T1000 (cell line): ENCODE results near the gene FHIT.
"Not testable (repeated sequence)": the region's sequence is repeated elsewhere in the genome, so short reads cannot be mapped to it uniquely, and the experiment has no call there.

ENCODE experiments used
- DNase-seq: peaks from one replicate; lab custom pipeline; 2025; ENCODE audit warnings: mixed read lengths; lab: John Stamatoyannopoulos, UW

FHIT gene

DNA sequence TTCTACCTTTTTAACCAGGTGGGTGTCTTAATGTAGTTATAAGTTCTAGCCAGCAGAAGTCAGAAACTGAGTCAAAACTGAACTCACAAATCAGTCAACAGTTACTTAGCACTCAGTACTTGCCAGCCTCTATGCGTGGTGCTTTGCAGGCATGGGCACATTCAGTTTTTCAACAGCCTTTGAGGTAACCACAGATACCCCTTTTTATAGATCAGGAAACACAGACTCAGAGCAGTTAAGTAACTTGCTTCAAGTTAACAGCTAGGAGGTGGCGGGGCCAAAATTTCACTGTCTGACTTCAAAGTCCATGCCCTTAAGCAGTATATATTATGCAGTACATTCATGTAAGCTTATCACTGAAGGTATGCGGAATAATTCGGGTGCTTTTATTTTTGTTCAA, 139.4 kb downstream of the FHIT start:
- no peak for DNase-seq

DNA sequence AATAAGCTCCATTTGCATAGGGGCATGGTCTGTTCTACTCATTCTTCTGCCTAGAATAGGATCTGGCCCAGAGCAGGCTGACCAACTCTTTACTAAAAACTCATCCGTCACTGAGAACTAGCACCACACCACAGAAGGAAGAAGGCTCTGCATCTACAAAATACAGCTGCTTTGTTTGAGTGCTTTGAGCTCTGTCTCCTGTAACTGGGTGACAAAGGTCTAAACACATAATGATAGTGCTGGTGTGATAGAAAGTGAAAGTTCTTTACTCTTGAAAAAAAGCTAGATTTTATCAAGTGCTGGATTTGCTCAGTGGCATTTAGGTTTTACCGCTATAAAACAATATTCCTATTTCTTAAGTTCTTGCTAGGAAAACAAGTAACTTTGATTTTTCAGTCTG, 140.7 kb downstream of the FHIT start:
- DNase-seq, result no peak

- no peak for DNase-seq
Measured at GRCh38 chr3:61108247-61109019, 142.8 kb downstream of the FHIT start.

DNA sequence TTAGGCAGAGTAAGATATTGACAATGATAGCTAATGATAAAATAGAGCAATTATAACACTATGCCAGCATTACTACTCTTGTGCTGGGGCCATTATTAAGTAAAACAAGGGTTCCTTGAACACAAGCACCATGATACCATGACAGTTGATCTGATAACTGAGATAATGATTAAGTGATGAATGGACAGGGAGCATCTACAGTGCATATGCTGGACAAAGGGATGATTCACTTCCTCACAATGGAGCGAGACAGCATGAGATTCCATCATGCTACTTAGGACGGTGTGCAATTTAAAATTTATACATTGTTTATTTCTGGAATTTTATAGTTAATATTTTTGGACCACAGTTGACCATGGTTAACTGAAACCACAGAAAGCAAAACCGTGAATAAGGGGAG, 156.6 kb downstream of the FHIT start:
- no peak for DNase-seq

GRCh38 chr3:61093364-61093763, 157.9 kb downstream of the FHIT start:
- DNase-seq, result no peak

DNA sequence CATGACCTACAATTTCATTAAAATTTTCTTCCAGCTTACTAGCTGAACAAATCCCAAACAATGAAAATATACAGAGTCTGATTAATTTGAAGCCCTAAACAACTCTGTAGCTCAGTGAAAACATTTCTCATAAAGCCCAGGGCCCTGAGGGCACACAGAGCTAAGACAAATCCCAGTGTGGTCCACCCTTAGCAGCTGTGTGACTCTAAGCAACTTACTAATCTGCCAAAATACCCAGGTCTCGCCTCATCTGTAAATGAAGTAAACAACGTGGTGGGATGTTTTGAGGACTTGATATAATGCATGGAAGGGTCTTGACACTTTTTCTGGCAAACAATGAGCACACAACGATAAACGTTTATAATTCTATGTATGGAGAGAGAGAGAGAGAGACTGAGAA, 158.4 kb downstream of the FHIT start:
- no peak for DNase-seq

DNA sequence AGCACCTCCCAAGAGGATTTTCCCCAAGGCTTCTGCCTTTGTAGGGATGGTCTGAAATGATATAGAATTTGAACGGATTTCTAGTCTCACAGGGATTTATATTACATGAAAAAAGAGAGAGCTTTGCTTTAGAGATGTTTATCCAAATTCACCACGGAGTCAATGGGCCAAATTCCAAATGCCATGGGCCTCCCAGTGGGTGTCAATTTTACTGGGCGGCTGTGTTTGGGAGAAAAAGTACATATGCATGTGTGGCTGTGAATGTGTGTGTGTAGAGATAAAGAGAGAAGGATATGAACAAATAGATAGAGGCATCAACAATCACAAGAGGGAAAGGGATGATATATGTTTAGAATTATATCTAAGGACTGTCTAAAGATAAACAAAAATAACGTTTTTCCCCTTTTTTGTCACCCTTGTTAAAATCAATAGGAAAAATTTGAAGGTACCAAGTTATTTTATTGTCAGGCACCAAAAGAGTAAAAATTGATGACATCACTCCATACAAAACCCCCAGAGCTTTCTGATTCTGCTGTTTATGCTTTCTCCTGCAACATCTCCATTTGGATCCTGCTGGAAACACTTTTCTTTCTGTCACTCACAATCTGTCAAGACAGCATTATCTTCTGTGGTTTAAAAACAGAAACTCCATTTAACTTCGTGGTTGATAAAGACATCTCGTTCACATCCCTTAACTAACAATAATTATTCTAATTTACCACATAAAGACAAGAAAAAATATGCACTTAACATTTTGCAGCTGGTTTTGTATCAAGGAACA, 160.7 kb downstream of the FHIT start:
- DNase-seq, result no peak

GRCh38 chr3:61087465-61087864, 163.8 kb downstream of the FHIT start:
- no peak for DNase-seq

DNA sequence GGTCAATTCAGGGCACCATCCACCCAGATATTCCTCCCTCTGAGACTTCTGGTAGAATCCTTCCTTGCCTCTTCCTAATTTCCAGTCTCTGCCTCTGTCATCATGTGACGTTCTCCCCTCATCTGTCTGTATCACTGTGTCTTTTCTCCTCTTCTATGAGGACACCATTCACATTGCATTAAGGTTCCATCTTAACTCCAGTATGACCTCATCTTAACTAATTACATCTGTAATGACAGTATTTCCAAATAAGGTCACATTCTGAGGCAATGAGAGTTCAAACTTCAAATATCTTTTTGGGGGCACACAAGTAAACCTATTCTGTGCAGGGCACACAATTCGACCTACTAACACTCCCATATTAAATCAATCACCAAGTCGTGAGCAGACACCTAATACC, 169.7 kb downstream of the FHIT start:
- DNase-seq, result no peak

DNA sequence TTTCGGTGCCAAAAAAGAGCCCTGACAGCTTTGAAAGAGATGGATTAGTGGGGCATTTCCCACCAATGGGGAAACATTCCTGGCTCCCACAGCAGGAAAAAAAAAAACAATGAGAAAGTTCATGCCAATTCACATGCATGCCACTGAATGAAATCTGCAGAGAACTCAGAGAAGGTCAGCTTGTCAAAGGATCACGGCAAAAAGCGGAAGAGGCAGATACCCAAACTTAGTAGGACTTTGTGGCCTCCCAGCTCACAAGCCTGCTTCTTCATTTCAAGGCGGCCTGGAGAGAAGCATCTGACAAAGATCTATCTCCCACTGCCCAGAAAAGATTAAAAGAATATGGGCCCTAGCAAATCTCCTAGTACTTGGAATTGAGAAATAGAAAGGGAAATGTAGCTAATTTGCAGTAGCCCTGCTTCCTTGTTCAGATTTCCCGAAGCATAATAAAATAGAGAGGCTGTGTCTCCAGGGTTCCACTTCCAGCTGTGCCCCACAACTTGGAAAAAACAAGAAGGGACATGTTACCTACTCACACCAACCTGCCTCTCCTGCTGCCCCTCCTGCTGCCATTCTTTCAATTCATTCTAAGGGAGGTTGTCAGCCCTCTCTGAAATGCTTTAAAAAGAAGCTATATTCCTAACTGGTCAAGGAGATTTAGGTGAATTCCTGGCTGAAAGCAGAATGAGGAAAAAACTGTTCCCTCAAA, 170.4 kb downstream of the FHIT start:
- no peak for DNase-seq

DNA sequence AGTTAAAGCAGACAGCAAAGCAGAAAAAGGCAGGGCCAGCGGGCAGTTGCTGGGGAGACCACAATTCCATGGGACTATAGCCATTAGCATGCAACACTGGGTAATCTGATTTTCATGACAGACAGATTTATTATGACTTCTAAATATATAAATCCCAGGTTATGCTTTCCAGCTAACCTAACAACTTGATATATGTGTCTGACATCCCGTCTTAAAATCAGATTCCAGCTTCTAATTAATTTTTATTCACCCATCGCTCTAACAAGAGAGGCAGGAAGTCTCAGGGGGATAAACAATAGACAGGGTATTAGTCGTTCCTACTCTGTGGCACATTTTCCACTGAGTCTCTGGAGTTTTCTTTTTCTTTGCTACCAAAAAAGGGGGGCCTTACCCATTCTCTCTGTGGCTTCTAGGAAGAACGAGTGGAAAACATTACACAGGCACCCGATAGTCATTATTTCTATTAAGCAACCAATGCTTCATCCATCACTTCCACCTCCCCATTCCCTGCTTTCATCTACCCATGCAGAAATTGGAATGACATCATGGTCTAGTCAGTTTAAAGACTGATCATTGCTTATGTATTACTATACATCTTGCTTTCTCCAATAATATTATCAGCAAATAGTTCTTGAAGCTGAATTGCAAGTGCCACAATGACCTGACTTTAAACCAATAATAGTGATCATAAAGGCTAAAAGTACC, 173.1 kb downstream of the FHIT start:
- DNase-seq, result no peak

DNA sequence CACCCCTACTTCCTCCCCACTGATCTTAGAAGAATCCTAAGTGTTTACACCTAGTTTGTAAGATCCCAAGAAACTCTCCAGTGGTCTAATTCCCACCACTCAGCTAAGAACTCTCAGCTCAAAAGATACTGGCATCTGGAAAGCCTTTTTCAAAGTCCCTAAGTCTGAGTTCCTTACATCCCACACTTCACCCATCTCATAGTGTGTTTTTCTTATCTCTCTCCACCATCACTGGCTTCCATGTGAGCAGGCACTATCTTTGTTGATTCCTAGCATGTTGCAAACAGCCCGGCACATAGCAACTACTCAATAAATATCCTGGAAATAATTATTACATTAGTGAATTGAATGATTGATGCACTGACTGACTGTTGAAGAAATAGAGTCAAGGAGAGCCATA, 173.7 kb downstream of the FHIT start:
- no peak for DNase-seq

- no peak for DNase-seq
Measured at GRCh38 chr3:61074783-61075182, 176.5 kb downstream of the FHIT start.

DNA sequence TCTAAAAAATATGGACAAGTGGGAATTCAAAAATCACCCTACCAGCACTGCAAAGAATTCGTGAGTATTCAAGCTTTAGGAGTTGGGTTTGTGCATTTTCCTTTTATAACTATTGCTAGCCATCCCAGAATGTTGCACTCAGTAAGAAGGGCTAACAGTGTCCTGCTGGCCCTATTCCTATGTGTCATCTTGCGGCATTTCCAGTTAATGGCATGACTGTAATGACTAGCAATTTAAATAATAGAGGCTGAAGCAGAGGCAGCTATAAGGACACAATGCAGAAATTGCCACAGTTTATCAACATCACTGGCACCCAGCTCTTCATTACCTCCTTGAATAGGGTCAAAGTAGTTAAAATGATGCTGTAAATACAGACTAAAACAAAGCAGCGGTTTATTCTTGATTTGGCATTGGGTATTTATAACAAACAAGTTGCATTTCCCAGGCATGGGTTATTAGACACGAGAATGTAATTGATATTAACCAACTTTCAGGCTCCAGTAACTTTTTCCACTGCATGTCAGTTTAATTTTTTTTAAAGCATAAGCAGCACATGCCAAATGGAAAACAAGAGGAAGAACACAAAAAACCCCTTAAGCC, 177.6 kb downstream of the FHIT start:
- no peak for DNase-seq

GRCh38 chr3:61068084-61068483, 183.2 kb downstream of the FHIT start:
- DNase-seq, result no peak

- no peak for DNase-seq
Measured at GRCh38 chr3:61066800-61067199, 184.5 kb downstream of the FHIT start.

DNA sequence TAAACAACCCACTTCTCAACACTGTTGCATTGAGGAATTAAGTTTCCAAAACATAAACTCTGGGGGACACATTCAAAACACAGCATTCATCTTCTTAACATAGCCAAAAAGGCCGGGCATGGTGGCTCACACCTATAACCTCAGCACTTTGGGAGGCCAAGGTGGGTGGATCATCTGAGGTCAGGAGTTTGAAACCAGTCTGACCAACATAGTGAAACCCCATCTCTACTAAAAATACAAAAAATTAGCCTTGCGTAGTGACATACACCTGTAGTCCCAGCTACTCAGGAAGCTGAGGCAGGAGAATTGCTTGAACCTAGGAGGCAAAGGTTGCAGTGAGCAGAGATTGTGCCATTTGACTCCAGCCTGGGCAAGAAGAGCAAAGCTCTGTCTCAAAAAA, 185.0 kb downstream of the FHIT start:
- DNase-seq, result not testable (repeated sequence)

DNA sequence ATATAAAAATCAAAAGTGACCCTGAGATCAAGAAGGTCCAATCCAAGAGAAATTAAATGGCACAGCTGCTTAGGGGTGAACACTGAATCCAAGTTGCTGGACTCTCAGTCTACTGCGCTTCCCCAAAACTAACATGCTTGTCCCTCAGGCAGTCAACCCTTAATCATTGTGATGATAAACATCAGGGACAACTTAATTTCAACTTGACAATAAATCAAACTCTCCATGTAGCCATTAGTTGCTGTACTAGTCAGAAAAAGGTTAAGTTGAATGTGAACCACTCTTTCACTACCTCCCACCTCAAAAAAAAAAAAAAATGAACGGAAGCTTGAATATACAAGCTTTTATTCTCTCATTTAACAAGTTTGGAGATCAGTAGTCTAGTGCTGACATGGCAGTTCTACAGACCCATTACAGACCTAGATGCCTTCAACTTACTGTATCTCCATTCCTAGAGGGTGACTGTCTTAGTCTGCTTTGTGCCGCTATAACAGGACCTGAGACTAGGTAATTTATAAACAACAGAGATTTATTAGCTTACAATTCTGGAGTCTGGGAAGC, 185.7 kb downstream of the FHIT start:
- DNase-seq, result no peak

DNA sequence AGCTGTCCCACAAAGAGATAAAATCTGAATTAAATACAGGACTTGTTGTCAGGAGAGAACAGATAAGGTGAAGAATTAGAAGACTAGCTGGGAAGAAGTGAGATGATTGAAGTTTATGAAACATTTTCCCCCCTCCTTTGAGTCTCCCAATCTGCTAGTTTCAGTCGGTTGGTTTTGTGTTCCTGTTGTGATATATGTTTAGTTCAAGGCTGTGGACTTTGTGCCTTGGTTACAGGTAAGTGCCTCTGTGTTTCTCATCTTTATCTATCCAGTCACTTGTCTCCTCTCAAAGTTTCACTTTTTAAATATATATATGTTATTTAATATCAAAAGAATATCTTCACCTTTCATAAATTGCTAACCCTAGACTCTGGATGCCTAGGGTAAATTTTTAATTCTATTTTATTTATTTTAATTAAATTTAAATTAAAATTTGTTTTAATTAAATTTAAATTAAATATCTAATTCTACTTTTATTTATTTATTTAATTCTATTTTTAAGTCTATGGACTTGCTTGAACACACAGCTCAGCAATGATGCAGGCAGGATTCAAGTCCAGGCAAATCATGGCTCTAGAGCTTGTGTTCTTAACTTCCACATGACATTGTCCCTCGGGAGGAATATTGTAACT, 190.0 kb downstream of the FHIT start:
- DNase-seq, result no peak

- DNase-seq, result no peak
Measured at GRCh38 chr3:61060411-61060861, 190.8 kb downstream of the FHIT start.

DNA sequence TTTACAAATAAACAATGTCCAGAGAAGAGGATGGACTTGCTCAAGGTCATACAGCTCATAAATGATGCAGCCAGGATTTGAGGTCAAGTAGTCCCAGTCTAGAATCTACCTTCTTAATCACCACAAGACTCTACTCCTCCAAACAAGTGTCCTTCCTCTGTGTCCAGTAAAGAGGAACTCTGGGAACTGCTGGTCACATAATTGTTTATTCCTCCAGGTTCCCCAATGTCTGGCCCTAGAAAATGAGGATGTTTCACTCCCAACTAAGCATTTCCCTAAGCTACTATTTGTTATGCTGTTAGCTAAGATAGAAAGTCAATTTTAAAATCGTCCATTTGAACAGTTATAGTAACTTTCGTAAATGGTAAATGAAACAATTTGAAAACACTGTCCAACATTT, 192.4 kb downstream of the FHIT start:
- no peak for DNase-seq
